Tibial nerve (tissue), 4 donors: Measurements from ENCODE around the gene NOD2.

ENCODE experiments used
- EP300 ChIP-seq, 2 donors: sonication (generic); formaldehyde crosslinking; IDR thresholded peaks; one replicate each; pipeline ENCODE4 v1.6.1; 2017; ENCODE audit warnings: antibody characterized with exemption in 2 of 2, mild to moderate bottlenecking in 1 of 2
- POLR2A ChIP-seq, 2 donors: fragments of 450-650 bp; IDR thresholded peaks; one replicate each; pipeline ENCODE4 v1.6.1; 2017; ENCODE audit warnings: antibody characterized with exemption in 2 of 2, mild to moderate bottlenecking in 2 of 2, moderate library complexity in 2 of 2
- TF ChIP-seq, protein P1 (sequence below), 5 experiments: fragments of 200-600 bp in 3 of 5; fragments of 450-650 bp in 2 of 5; sonication (generic) in 3 of 5; IDR thresholded peaks; one replicate each; pipeline ENCODE4 v1.5.1; 2016 to 2019; ENCODE audit warnings: antibody characterized with exemption in 5 of 5, mild to moderate bottlenecking in 3 of 5, moderate library complexity in 2 of 5

DNA sequence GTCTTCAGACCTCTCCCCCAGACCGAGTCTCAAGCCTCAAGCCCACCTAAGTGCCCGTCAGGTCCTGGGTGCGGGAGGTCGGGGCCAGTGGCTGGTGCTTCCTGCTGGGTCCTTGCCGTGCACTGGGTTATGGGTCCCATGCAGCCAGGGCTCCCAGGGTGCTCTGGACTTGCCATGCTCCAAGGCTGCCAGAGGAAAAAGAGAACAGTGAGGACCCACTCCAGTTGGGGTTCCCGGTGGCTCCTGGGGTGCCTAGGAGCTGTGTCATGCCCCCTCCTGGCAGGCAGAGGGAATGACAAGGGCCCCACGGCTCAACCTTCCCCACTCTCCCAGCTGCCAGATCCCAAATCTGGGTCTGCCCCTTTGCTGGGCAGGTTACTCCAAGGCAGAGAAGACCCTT lies 16.1 kb upstream of the NOD2 start:
- TF ChIP-seq, protein P1, sequence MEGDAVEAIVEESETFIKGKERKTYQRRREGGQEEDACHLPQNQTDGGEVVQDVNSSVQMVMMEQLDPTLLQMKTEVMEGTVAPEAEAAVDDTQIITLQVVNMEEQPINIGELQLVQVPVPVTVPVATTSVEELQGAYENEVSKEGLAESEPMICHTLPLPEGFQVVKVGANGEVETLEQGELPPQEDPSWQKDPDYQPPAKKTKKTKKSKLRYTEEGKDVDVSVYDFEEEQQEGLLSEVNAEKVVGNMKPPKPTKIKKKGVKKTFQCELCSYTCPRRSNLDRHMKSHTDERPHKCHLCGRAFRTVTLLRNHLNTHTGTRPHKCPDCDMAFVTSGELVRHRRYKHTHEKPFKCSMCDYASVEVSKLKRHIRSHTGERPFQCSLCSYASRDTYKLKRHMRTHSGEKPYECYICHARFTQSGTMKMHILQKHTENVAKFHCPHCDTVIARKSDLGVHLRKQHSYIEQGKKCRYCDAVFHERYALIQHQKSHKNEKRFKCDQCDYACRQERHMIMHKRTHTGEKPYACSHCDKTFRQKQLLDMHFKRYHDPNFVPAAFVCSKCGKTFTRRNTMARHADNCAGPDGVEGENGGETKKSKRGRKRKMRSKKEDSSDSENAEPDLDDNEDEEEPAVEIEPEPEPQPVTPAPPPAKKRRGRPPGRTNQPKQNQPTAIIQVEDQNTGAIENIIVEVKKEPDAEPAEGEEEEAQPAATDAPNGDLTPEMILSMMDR (IDR thresholded peaks at IDR 0.05): peak in 1 of 5 experiments; percentile 13
- TF ChIP-seq EP300 (IDR thresholded peaks at IDR 0.05) (no peak), POLR2A (IDR thresholded peaks at IDR 0.05) (no peak)
